AG20443 (cell line): ENCODE data around the gene SLC25A36.
A peak's percentile ranks its signal among the peaks of the same experiment; 100 is the strongest.
"Not testable (repeated sequence)": the region's sequence is repeated elsewhere in the genome, so short reads cannot be mapped to it uniquely, and the experiment has no call there.

ENCODE experiments used
- DNase-seq: peaks from one replicate; pipeline ENCODE4 v3.0.0; 2012; ENCODE audit warnings: low spot score, mixed read lengths

SLC25A36 gene

DNA sequence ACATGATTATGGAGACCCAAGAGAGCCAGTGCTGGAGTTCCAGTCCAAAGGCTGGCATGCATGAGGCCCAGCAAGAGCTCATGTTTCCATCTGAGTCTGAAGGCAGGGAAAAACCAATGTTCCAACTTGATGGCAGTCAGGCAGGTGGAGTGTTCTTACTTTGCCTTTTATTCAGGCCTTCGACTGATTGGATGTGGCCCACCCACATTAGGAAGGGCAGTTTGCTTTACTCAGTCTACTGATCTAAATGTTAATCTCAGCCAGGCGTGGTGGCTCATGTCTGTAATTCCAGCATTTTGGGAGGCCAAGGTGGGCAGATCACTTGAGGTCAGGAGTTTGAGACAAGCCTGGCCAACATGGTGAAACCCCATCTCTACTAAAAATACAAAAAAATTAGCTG is 53.2 kb downstream of the SLC25A36 start:
- DNase-seq: not testable (repeated sequence)

DNA sequence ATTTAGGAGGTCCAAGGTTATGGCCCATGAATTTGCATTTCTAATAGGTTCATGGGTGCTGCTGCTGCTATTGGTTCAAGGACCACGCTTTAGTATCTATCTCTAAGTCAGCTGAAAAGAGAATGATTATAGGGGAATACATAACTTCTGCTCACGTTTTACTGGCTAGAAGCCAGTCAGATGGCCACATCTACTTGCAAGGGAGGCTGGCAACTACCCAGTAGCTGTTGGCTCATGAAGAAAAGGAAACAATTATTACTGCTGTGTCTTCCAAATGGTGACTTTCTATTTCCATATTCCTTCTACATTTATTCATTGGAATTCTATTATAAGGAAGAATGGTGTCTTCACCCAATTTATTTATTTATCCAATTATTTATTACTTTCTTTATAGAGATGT is 54.2 kb downstream of the SLC25A36 start:
- no peak for DNase-seq

DNA sequence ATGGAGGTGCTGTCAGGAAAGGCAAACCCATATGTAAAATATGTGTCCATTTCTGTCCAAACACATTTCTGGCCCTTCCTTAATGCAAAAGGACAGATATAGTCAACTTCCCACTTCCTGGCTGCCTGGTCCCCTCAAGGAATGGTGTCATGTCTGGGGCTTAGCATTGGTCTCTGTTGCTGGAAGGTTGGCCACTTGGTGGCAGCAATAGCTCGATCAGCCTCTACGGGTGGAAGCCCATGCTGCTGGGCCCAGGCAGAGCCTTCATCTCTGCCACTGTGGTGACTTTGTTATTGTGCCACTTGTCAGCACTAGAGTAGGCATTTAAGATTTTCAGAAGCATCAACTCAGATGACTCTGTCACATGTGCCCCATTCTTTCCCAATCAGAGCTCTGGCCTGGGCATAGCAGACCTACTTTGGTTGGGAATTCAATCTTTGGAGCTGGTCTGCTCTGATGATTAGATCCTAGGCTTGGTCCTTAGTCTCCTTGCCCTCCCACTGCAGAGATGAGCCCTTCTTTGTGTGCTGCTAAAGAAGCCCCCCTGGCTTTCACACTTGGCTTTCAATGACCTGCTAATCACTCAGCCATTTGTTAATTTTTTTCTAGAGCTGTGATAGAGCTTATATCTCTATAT is 58.5 kb downstream of the SLC25A36 start:
- DNase-seq: peak; percentile 81

DNA sequence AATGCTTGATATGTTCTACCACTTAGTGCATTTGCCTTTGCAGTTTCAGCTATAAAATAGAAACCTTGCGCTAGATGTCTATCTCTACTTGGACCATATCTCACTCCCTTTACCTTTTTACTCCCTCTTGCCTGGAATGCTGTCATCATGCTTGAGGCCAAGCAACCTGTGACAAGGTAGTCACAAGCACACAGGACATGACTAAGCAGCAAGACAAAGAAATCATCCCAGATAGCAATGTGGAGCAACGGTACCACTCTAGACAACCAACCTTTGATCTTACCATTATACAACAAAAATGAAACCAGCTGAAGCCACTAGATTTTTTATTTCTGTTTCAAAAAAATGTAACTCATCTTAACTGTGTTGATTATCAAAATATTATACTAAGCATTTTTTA is 59.0 kb downstream of the SLC25A36 start:
- no peak for DNase-seq

GRCh38 chr3:141006344-141006743 is 64.7 kb downstream of the SLC25A36 start:
- DNase-seq: no peak

- DNase-seq: no peak
These were observed 67.9 kb downstream of the SLC25A36 start for GRCh38 chr3:141009496-141009895.

GRCh38 chr3:141011232-141011996 is 69.8 kb downstream of the SLC25A36 start:
- peak; percentile 79 for DNase-seq

GRCh38 chr3:141011997-141012262 is 70.3 kb downstream of the SLC25A36 start:
- no peak for DNase-seq

GRCh38 chr3:141012571-141012970 is 70.9 kb downstream of the SLC25A36 start:
- DNase-seq: no peak

GRCh38 chr3:141015481-141015880 is 73.8 kb downstream of the SLC25A36 start:
- DNase-seq: no peak

- DNase-seq: not testable (repeated sequence)
These were observed 76.0 kb downstream of the SLC25A36 start for GRCh38 chr3:141017366-141018322.

- no peak for DNase-seq
These were observed 77.6 kb downstream of the SLC25A36 start for GRCh38 chr3:141019244-141019643.

DNA sequence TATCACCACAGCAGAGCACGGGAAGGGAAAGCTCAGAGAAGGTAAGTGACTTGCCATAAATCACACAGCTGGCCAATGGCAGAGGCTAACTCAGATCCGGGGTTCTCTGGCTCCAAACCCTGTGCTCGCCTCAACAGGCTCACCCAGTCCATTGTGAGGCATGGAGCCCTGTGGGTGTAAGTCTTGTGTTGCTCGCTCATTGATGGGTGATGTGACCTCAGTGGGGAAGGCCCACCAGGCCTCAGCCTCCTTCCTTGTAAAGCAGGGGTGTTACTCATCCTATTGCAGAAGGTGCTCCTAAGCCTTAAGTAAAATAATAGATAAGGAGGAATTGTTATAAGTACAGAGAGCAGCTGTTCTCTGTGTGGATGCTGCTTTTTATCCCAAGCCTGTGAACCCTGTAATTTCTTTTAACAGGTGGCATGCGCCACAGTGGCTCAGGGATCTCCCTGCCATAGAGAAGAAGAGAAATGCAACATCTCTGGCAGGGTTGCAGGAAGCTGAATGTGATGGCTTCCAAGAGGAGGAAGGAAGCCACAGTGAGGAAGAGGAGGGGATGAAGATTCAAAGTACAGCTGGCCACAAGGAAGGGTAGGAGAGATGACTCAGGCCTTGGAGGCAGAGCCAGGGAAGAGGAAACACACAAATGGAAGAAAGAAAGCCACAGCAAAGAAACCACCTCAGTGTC is 78.7 kb downstream of the SLC25A36 start:
- DNase-seq: no peak

GRCh38 chr3:141021261-141021660 is 79.6 kb downstream of the SLC25A36 start:
- no peak for DNase-seq
